Hepatocyte (in vitro differentiated cells): ENCODE measurements around the gene CDYL. TPM values are rescaled to one million over a fixed set of nuclear protein-coding genes. Genes with fewer than 3 reads are reported as not detected.
A peak's percentile ranks its signal among the peaks of the same experiment; 100 is the strongest.

Source experiments
- DNase-seq: peaks from one replicate; pipeline ENCODE4 v3.0.0-alpha.2; 2016; ENCODE audit warnings: low spot score
- H2AFZ ChIP-seq: fragments of 200-600 bp; sonication (generic); 2 replicates; pipeline ENCODE4 v1.6.0; 2016; ENCODE audit warnings: antibody characterized with exemption, mild to moderate bottlenecking
- H3K27ac ChIP-seq: fragments of 200-600 bp; sonication (generic); 2 replicates; pipeline ENCODE4 v1.5.1; 2016; ENCODE audit warnings: mild to moderate bottlenecking
- H3K27me3 ChIP-seq: fragments of 200-600 bp; sonication (generic); 2 replicates; pipeline ENCODE4 v1.6.1; 2016
- H3K36me3 ChIP-seq: fragments of 200-600 bp; sonication (generic); replicated peaks from 2 replicates; pipeline ENCODE4 v1.5.1; 2016; ENCODE audit warnings: low read depth; ENCODE audit not compliant: insufficient read depth
- H3K4me1 ChIP-seq: fragments of 200-600 bp; sonication (generic); 2 replicates; pipeline ENCODE4 v1.5.1; 2016; ENCODE audit warnings: mild to moderate bottlenecking, moderate library complexity; ENCODE audit not compliant: insufficient read depth
- H3K4me2 ChIP-seq: fragments of 200-600 bp; sonication (generic); 2 replicates; pipeline ENCODE4 v1.6.0; 2016
- H3K4me3 ChIP-seq: fragments of 200-600 bp; sonication (generic); 2 replicates; pipeline ENCODE4 v1.5.1; 2016; ENCODE audit warnings: mild to moderate bottlenecking
- H3K79me2 ChIP-seq: fragments of 200-600 bp; sonication (generic); 2 replicates; pipeline ENCODE4 v1.6.0; 2017; ENCODE audit warnings: mild to moderate bottlenecking
- H3K9me2 ChIP-seq: fragments of 200-600 bp; sonication (generic); replicated peaks from 2 replicates; pipeline ENCODE4 v1.6.0; 2017; ENCODE audit warnings: mild to moderate bottlenecking; ENCODE audit not compliant: insufficient read depth
- H3K9me3 ChIP-seq: fragments of 200-600 bp; sonication (generic); 2 replicates; pipeline ENCODE4 v1.5.1; 2016; ENCODE audit warnings: low read depth, mild to moderate bottlenecking
- H4K20me1 ChIP-seq: fragments of 200-600 bp; sonication (generic); 2 replicates; pipeline ENCODE4 v1.6.0; 2016; ENCODE audit warnings: mild to moderate bottlenecking; ENCODE audit not compliant: insufficient read depth, poor library complexity, severe bottlenecking
- CTCF ChIP-seq: fragments of 200-600 bp; sonication (generic); IDR thresholded peaks from 2 replicates; pipeline ENCODE4 v1.5.1; 2016; ENCODE audit warnings: antibody characterized with exemption, mild to moderate bottlenecking; ENCODE audit not compliant: poor library complexity
- EZH2 ChIP-seq: fragments of 200-600 bp; sonication (generic); IDR thresholded peaks from 2 replicates; pipeline ENCODE4 v1.6.1; 2016; ENCODE audit warnings: antibody characterized with exemption, mild to moderate bottlenecking, borderline replicate concordance
- EZH2phosphoT487 ChIP-seq: fragments of 200-600 bp; sonication (generic); IDR thresholded peaks from one replicate; pipeline ENCODE4 v1.6.1; 2018; ENCODE audit warnings: antibody characterized with exemption, mild to moderate bottlenecking, low read depth, moderate library complexity; ENCODE audit not compliant: unreplicated experiment, severe bottlenecking
- WGBS: methylation state at CpG from one replicate; pipeline ENCODE4 v1.1.6; 2016; ENCODE audit warnings: low lambda C conversion rate; ENCODE audit errors: missing lambda C conversion rate; 5-methylcytosine and 5-hydroxymethylcytosine counted together
- polyA plus RNA-seq: library from polyadenylated mRNA; unstranded; fragments of >200 nt; fragmentation: Nextera tagmentation; extraction: Ambion mirVana; gene quantifications from 2 replicates; pipeline ENCODE4 v1.2.1, GENCODE V29; 2016
- total RNA-seq: library from RNA; depleted of rRNA; stranded (reverse); fragments of >200 nt; gene quantifications from 2 replicates; pipeline ENCODE4 v1.2.3, GENCODE V29; 2014

CDYL gene
- total and polyA plus RNA-seq, 2 experiments from 2014 or later: 25.3 to 30.4 TPM

GRCh38 chr6:4913705-4914419 lies 137.7 kb downstream of the CDYL start:
- H3K4me1 ChIP-seq: peaks cover 25% of the 10 kb centered on the region
- TF ChIP-seq EZH2 (no peak), CTCF (no peak), EZH2phosphoT487 (no peak)
- H4K20me1 ChIP-seq: peaks cover 8% of the 10 kb centered on the region
- no peaks in the 10 kb centered on the region for H3K27me3 ChIP-seq
- H3K4me3 ChIP-seq: no peak overlapping the region
- peak overlapping the region; percentile 50 for H3K4me2 ChIP-seq
- no peak overlapping the region for H2AFZ ChIP-seq
- peak overlapping the region; percentile 50 for H3K27ac ChIP-seq
- no peaks in the 10 kb centered on the region for H3K9me2 ChIP-seq
- H3K9me3 ChIP-seq: no peaks in the 10 kb centered on the region
- no peaks in the 10 kb centered on the region for H3K36me3 ChIP-seq
- peaks cover 74% of the 10 kb centered on the region for H3K79me2 ChIP-seq
- DNase-seq: no peak
- 68% methylated on average over 10 of the region's 10 CpGs for WGBS

GRCh38 chr6:4914420-4915159 lies 138.4 kb downstream of the CDYL start:
- Histone ChIP-seq H3K36me3 (no peaks in the 10 kb centered on the region), H3K27me3 (no peaks in the 10 kb centered on the region), H3K4me3 (no peak overlapping the region), H3K27ac (peak overlapping the region; percentile 50), H3K9me2 (no peaks in the 10 kb centered on the region), H3K79me2 (peaks cover 80% of the 10 kb centered on the region), H3K4me1 (peaks cover 22% of the 10 kb centered on the region), H4K20me1 (peaks cover 8% of the 10 kb centered on the region), H3K4me2 (peak overlapping the region; percentile 50), H3K9me3 (no peaks in the 10 kb centered on the region), H2AFZ (no peak overlapping the region)
- DNase-seq: no peak
- WGBS: 57% methylated on average over 14 of the region's 14 CpGs
- no peak for TF ChIP-seq EZH2
- TF ChIP-seq EZH2phosphoT487: no peak
- no peak for TF ChIP-seq CTCF

- peaks cover 8% of the 10 kb centered on the region for H4K20me1 ChIP-seq
- H3K4me3 ChIP-seq: no peak overlapping the region
- no peak overlapping the region for H3K4me2 ChIP-seq
- H3K9me2 ChIP-seq: no peaks in the 10 kb centered on the region
- 53% methylated on average over 5 of the region's 5 CpGs for WGBS
- no peak overlapping the region for H3K27ac ChIP-seq
- no peak overlapping the region for H2AFZ ChIP-seq
- H3K9me3 ChIP-seq: no peaks in the 10 kb centered on the region
- no peaks in the 10 kb centered on the region for H3K27me3 ChIP-seq
- no peaks in the 10 kb centered on the region for H3K36me3 ChIP-seq
- TF ChIP-seq CTCF: no peak
- TF ChIP-seq EZH2phosphoT487: no peak
- no peak for TF ChIP-seq EZH2
- peaks cover 84% of the 10 kb centered on the region for H3K79me2 ChIP-seq
- H3K4me1 ChIP-seq: peaks cover 14% of the 10 kb centered on the region
- DNase-seq: no peak
Measured at GRCh38 chr6:4916954-4917561, 140.9 kb downstream of the CDYL start.
